ENCODE data around the gene TCF7L1. TPM values are rescaled to one million over a fixed set of nuclear protein-coding genes. Genes with fewer than 3 reads are reported as not detected.

The TCF7L1 gene
- total RNA-seq, 1 donor from 2014 or later: 48.3 TPM

GRCh38 chr2:85236084-85236483, 102.9 kb downstream of the TCF7L1 start:
- H3K27ac Mint-ChIP-seq: no peak overlapping the region
- peaks cover 31% of the 10 kb centered on the region for H3K4me1 Mint-ChIP-seq
- no peak overlapping the region for H3K4me3 Mint-ChIP-seq
- no peaks in the 10 kb centered on the region for H3K9me3 Mint-ChIP-seq
- peaks cover 12% of the 10 kb centered on the region for H3K36me3 Mint-ChIP-seq
- TF ChIP-seq, protein P1, sequence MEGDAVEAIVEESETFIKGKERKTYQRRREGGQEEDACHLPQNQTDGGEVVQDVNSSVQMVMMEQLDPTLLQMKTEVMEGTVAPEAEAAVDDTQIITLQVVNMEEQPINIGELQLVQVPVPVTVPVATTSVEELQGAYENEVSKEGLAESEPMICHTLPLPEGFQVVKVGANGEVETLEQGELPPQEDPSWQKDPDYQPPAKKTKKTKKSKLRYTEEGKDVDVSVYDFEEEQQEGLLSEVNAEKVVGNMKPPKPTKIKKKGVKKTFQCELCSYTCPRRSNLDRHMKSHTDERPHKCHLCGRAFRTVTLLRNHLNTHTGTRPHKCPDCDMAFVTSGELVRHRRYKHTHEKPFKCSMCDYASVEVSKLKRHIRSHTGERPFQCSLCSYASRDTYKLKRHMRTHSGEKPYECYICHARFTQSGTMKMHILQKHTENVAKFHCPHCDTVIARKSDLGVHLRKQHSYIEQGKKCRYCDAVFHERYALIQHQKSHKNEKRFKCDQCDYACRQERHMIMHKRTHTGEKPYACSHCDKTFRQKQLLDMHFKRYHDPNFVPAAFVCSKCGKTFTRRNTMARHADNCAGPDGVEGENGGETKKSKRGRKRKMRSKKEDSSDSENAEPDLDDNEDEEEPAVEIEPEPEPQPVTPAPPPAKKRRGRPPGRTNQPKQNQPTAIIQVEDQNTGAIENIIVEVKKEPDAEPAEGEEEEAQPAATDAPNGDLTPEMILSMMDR (IDR thresholded peaks at IDR 0.05; ENCODE audit: unreplicated experiment): no peak
- no peaks in the 10 kb centered on the region for H3K27me3 Mint-ChIP-seq (ENCODE audit: low read depth)
- DNase-seq (ENCODE audit: low spot score in 2 of 2, unreplicated experiment in 2 of 2): no peak

GRCh38 chr2:85237849-85238565, 104.8 kb downstream of the TCF7L1 start:
- Mint-ChIP-seq H3K27me3 (ENCODE audit: low read depth) (no peaks in the 10 kb centered on the region), H3K27ac (peak overlapping the region; percentile 72), H3K9me3 (no peaks in the 10 kb centered on the region), H3K4me1 (peaks cover 32% of the 10 kb centered on the region), H3K36me3 (peaks cover 10% of the 10 kb centered on the region), H3K4me3 (peak overlapping the region; percentile 5)
- TF ChIP-seq, protein P1 (IDR thresholded peaks at IDR 0.05; ENCODE audit: unreplicated experiment): no peak
- no peak for DNase-seq (ENCODE audit: low spot score in 2 of 2, unreplicated experiment in 2 of 2)

DNA sequence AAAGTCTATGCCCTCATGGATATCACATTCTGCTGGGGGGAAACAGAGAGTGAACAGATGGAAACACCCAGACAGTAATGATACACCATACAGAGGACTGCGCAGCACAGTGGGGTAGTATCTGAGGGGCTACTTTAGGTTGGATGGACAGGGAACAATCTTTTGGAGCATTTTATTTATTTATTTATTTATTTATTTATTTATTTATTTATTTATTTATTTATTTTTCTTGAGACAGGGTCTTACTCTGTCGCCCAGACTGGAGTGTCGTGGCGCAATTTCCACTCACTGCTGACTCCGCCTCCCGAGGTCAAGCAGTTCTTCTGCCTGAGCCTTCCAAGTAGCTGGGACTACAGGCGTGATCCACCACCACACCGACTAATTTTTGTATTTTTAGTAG, 105.4 kb downstream of the TCF7L1 start:
- H3K4me1 Mint-ChIP-seq: peaks cover 38% of the 10 kb centered on the region
- H3K4me3 Mint-ChIP-seq: no peak overlapping the region
- H3K27me3 Mint-ChIP-seq (ENCODE audit: low read depth): no peaks in the 10 kb centered on the region
- DNase-seq (ENCODE audit: low spot score in 2 of 2, unreplicated experiment in 2 of 2): no peak
- TF ChIP-seq, protein P1 (IDR thresholded peaks at IDR 0.05; ENCODE audit: unreplicated experiment): no peak
- no peak overlapping the region for H3K27ac Mint-ChIP-seq
- peaks cover 9% of the 10 kb centered on the region for H3K36me3 Mint-ChIP-seq
- H3K9me3 Mint-ChIP-seq: no peaks in the 10 kb centered on the region

- Mint-ChIP-seq H3K9me3 (no peaks in the 10 kb centered on the region), H3K27ac (no peak overlapping the region), H3K27me3 (ENCODE audit: low read depth) (no peaks in the 10 kb centered on the region), H3K36me3 (peaks cover 7% of the 10 kb centered on the region), H3K4me3 (no peak overlapping the region), H3K4me1 (peaks cover 43% of the 10 kb centered on the region)
- DNase-seq (ENCODE audit: low spot score in 2 of 2, unreplicated experiment in 2 of 2): no peak
- TF ChIP-seq, protein P1 (IDR thresholded peaks at IDR 0.05; ENCODE audit: unreplicated experiment): no peak
Measured at GRCh38 chr2:85239102-85239501, 105.9 kb downstream of the TCF7L1 start.

DNA sequence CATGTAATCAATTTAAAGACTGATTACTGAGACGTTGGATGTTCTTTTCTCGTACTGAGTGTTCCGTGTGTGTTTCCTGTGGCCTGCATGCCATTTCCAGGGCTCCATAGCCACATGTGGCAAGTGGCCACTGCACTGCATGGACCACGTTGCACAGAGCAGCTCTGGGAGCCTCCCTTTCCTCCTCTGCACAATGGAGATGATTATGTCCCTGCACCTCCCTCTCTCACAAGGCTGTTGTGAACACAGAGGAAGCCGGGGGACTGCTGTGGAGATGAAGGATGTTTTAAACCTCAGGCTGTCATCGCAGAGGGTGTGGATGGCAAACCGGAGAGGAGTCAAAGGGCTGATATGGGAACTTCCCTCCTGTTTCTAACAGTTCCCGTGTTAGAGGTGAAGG, 106.9 kb downstream of the TCF7L1 start:
- no peaks in the 10 kb centered on the region for H3K9me3 Mint-ChIP-seq
- H3K4me1 Mint-ChIP-seq: peaks cover 53% of the 10 kb centered on the region
- H3K36me3 Mint-ChIP-seq: peaks cover 3% of the 10 kb centered on the region
- no peak for DNase-seq (ENCODE audit: low spot score in 2 of 2, unreplicated experiment in 2 of 2)
- H3K27me3 Mint-ChIP-seq (ENCODE audit: low read depth): no peaks in the 10 kb centered on the region
- no peak overlapping the region for H3K27ac Mint-ChIP-seq
- TF ChIP-seq, protein P1 (IDR thresholded peaks at IDR 0.05; ENCODE audit: unreplicated experiment): no peak
- H3K4me3 Mint-ChIP-seq: no peak overlapping the region

Measured in mesothelial cell of epicardium (in vitro differentiated cells).